WTC11 (cell line): Measurements from ENCODE around the gene XKRX. TPM values are rescaled to one million over a fixed set of nuclear protein-coding genes. Genes with fewer than 3 reads are reported as not detected.

Source experiments
- ATAC-seq: fragments of 200-7000 bp; cut with Tn5 transposase; 2 replicates; pipeline ENCODE4 v1.10.0; 2021; ENCODE audit warnings: mild to moderate bottlenecking, moderate library complexity
- CTCF ChIA-PET: fragments of 300-600 bp; sonication (Branson Sonifier 250); formaldehyde crosslinking; loops from one replicate; lab custom pipeline; 2021; ENCODE audit warnings: antibody characterized with exemption; lab: Charles Lee
- POLR2A ChIA-PET: fragments of 350-600 bp; sonication (Branson Sonifier 250); formaldehyde crosslinking; loops from one replicate; lab custom pipeline; 2021; ENCODE audit warnings: antibody characterized with exemption; lab: Charles Lee
- DNase-seq: peaks from one replicate; pipeline ENCODE4 v3.0.0; 2021; ENCODE audit warnings: low spot score
- H3K27ac Mint-ChIP-seq: 2 replicates; pipeline ENCODE4 v1.8.0; 2021; ENCODE audit warnings: mixed read lengths
- H3K27me3 Mint-ChIP-seq: 2 replicates; pipeline ENCODE4 v1.8.0; 2021; ENCODE audit warnings: low read depth, mild to moderate bottlenecking, moderate library complexity, mixed read lengths
- H3K36me3 Mint-ChIP-seq: 2 replicates; pipeline ENCODE4 v1.8.0; 2021; ENCODE audit warnings: mixed read lengths
- H3K4me1 Mint-ChIP-seq: 2 replicates; pipeline ENCODE4 v1.8.0; 2022; ENCODE audit warnings: mixed read lengths
- H3K4me3 Mint-ChIP-seq: 2 replicates; pipeline ENCODE4 v1.8.0; 2021; ENCODE audit warnings: mild to moderate bottlenecking, moderate library complexity, mixed read lengths
- H3K9me3 Mint-ChIP-seq: 2 replicates; pipeline ENCODE4 v1.8.0; 2021; ENCODE audit warnings: mixed read lengths
- ARID4B ChIP-seq: sonication (generic); formaldehyde crosslinking; IDR thresholded peaks from 2 replicates; pipeline ENCODE4 v1.8.0; 2023; ENCODE audit warnings: missing genetic modification reagents, mild to moderate bottlenecking, borderline replicate concordance
- CBFB ChIP-seq: sonication (generic); formaldehyde crosslinking; IDR thresholded peaks from 2 replicates; pipeline ENCODE4 v1.8.1; 2022; ENCODE audit warnings: mild to moderate bottlenecking, low read depth, missing genetic modification reagents
- EMX1 ChIP-seq: fragments of 250-450 bp; sonication (Bioruptor Pico); IDR thresholded peaks from 2 replicates; pipeline ENCODE4 v1.8.0; 2021; ENCODE audit warnings: mild to moderate bottlenecking
- FOXP4 ChIP-seq: sonication (generic); formaldehyde crosslinking; IDR thresholded peaks from 2 replicates; pipeline ENCODE4 v1.8.0; 2022; ENCODE audit warnings: mild to moderate bottlenecking, missing genetic modification reagents
- GABPB1 ChIP-seq: sonication (generic); formaldehyde crosslinking; IDR thresholded peaks from 2 replicates; pipeline ENCODE4 v1.8.1; 2023; ENCODE audit warnings: mild to moderate bottlenecking, missing genetic modification reagents
- JUN ChIP-seq: sonication (generic); formaldehyde crosslinking; IDR thresholded peaks from 2 replicates; pipeline ENCODE4 v1.8.0; 2023; ENCODE audit warnings: mild to moderate bottlenecking, missing genetic modification reagents
- MYBL2 ChIP-seq: sonication (generic); formaldehyde crosslinking; IDR thresholded peaks from 2 replicates; pipeline ENCODE4 v1.8.1; 2023; ENCODE audit warnings: mild to moderate bottlenecking, moderate library complexity, missing genetic modification reagents
- NFE2L1 ChIP-seq: sonication (generic); formaldehyde crosslinking; IDR thresholded peaks from 2 replicates; pipeline ENCODE4 v1.8.1; 2023; ENCODE audit warnings: missing genetic modification reagents
- TEAD4 ChIP-seq: sonication (generic); formaldehyde crosslinking; IDR thresholded peaks from 2 replicates; pipeline ENCODE4 v1.8.0; 2022; ENCODE audit warnings: mild to moderate bottlenecking, missing genetic modification reagents
- ZNF263 ChIP-seq: sonication (generic); formaldehyde crosslinking; IDR thresholded peaks from 2 replicates; pipeline ENCODE4 v1.8.1; 2022; ENCODE audit warnings: low read depth, mild to moderate bottlenecking, moderate library complexity, missing genetic modification reagents
- total RNA-seq: library from RNA; stranded (reverse); gene quantifications from 3 replicates; pipeline ENCODE4 v1.2.3, GENCODE V29; 2021
- TF ChIP-seq, protein P1 (sequence below): sonication (generic); formaldehyde crosslinking; IDR thresholded peaks from 2 replicates; pipeline ENCODE4 v1.8.1; 2023; ENCODE audit warnings: mild to moderate bottlenecking, missing genetic modification reagents, borderline replicate concordance
- TF ChIP-seq, protein P2 (sequence below): sonication (generic); formaldehyde crosslinking; IDR thresholded peaks from 2 replicates; pipeline ENCODE4 v1.8.1; 2022; ENCODE audit warnings: low read depth, missing genetic modification reagents, borderline replicate concordance
- TF ChIP-seq, protein P3 (sequence below): sonication (generic); formaldehyde crosslinking; IDR thresholded peaks from 2 replicates; pipeline ENCODE4 v1.8.1; 2023; ENCODE audit warnings: mild to moderate bottlenecking, missing genetic modification reagents, moderate library complexity
- TF ChIP-seq, protein P4 (sequence below): fragments of 250-450 bp; sonication (Bioruptor Pico); IDR thresholded peaks from 2 replicates; pipeline ENCODE4 v1.9.0; 2021; ENCODE audit warnings: mild to moderate bottlenecking
- TF ChIP-seq, protein P5 (sequence below): fragments of 250-450 bp; sonication (Bioruptor Pico); IDR thresholded peaks from 2 replicates; pipeline ENCODE4 v1.9.0; 2021; ENCODE audit warnings: moderate library complexity, mild to moderate bottlenecking, inconsistent platforms, borderline replicate concordance
- TF ChIP-seq, protein P6 (sequence below): sonication (generic); formaldehyde crosslinking; IDR thresholded peaks from 2 replicates; pipeline ENCODE4 v1.8.1; 2022; ENCODE audit warnings: low read depth, mild to moderate bottlenecking, moderate library complexity, missing genetic modification reagents, borderline replicate concordance

Gene XKRX
- total RNA-seq, 1 experiment from 2014 or later: 1.1 TPM

GRCh38 chrX:100973411-100973810, 44.7 kb upstream of the XKRX start:
- TF ChIP-seq EMX1 (no peak), ARID4B (no peak), ZNF263 (no peak), MYBL2 (CRISPR knock-in tag) (no peak), CBFB (CRISPR knock-in tag) (no peak), GABPB1 (CRISPR knock-in tag) (no peak), NFE2L1 (CRISPR knock-in tag) (no peak), FOXP4 (CRISPR knock-in tag) (no peak), TEAD4 (CRISPR knock-in tag) (no peak), JUN (CRISPR knock-in tag) (no peak)
- TF ChIP-seq, protein P1, sequence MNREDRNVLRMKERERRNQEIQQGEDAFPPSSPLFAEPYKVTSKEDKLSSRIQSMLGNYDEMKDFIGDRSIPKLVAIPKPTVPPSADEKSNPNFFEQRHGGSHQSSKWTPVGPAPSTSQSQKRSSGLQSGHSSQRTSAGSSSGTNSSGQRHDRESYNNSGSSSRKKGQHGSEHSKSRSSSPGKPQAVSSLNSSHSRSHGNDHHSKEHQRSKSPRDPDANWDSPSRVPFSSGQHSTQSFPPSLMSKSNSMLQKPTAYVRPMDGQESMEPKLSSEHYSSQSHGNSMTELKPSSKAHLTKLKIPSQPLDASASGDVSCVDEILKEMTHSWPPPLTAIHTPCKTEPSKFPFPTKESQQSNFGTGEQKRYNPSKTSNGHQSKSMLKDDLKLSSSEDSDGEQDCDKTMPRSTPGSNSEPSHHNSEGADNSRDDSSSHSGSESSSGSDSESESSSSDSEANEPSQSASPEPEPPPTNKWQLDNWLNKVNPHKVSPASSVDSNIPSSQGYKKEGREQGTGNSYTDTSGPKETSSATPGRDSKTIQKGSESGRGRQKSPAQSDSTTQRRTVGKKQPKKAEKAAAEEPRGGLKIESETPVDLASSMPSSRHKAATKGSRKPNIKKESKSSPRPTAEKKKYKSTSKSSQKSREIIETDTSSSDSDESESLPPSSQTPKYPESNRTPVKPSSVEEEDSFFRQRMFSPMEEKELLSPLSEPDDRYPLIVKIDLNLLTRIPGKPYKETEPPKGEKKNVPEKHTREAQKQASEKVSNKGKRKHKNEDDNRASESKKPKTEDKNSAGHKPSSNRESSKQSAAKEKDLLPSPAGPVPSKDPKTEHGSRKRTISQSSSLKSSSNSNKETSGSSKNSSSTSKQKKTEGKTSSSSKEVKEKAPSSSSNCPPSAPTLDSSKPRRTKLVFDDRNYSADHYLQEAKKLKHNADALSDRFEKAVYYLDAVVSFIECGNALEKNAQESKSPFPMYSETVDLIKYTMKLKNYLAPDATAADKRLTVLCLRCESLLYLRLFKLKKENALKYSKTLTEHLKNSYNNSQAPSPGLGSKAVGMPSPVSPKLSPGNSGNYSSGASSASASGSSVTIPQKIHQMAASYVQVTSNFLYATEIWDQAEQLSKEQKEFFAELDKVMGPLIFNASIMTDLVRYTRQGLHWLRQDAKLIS (CRISPR knock-in tag): no peak
- TF ChIP-seq, protein P2, sequence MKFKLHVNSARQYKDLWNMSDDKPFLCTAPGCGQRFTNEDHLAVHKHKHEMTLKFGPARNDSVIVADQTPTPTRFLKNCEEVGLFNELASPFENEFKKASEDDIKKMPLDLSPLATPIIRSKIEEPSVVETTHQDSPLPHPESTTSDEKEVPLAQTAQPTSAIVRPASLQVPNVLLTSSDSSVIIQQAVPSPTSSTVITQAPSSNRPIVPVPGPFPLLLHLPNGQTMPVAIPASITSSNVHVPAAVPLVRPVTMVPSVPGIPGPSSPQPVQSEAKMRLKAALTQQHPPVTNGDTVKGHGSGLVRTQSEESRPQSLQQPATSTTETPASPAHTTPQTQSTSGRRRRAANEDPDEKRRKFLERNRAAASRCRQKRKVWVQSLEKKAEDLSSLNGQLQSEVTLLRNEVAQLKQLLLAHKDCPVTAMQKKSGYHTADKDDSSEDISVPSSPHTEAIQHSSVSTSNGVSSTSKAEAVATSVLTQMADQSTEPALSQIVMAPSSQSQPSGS (CRISPR knock-in tag): no peak
- TF ChIP-seq, protein P3, sequence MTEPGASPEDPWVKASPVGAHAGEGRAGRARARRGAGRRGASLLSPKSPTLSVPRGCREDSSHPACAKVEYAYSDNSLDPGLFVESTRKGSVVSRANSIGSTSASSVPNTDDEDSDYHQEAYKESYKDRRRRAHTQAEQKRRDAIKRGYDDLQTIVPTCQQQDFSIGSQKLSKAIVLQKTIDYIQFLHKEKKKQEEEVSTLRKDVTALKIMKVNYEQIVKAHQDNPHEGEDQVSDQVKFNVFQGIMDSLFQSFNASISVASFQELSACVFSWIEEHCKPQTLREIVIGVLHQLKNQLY (CRISPR knock-in tag): no peak
- TF ChIP-seq, protein P4, sequence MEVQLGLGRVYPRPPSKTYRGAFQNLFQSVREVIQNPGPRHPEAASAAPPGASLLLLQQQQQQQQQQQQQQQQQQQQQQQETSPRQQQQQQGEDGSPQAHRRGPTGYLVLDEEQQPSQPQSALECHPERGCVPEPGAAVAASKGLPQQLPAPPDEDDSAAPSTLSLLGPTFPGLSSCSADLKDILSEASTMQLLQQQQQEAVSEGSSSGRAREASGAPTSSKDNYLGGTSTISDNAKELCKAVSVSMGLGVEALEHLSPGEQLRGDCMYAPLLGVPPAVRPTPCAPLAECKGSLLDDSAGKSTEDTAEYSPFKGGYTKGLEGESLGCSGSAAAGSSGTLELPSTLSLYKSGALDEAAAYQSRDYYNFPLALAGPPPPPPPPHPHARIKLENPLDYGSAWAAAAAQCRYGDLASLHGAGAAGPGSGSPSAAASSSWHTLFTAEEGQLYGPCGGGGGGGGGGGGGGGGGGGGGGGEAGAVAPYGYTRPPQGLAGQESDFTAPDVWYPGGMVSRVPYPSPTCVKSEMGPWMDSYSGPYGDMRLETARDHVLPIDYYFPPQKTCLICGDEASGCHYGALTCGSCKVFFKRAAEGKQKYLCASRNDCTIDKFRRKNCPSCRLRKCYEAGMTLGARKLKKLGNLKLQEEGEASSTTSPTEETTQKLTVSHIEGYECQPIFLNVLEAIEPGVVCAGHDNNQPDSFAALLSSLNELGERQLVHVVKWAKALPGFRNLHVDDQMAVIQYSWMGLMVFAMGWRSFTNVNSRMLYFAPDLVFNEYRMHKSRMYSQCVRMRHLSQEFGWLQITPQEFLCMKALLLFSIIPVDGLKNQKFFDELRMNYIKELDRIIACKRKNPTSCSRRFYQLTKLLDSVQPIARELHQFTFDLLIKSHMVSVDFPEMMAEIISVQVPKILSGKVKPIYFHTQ: no peak
- TF ChIP-seq, protein P5, sequence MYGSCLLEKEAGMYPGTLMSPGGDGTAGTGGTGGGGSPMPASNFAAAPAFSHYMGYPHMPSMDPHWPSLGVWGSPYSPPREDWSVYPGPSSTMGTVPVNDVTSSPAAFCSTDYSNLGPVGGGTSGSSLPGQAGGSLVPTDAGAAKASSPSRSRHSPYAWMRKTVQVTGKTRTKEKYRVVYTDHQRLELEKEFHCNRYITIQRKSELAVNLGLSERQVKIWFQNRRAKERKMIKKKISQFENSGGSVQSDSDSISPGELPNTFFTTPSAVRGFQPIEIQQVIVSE: no peak
- TF ChIP-seq, protein P6, sequence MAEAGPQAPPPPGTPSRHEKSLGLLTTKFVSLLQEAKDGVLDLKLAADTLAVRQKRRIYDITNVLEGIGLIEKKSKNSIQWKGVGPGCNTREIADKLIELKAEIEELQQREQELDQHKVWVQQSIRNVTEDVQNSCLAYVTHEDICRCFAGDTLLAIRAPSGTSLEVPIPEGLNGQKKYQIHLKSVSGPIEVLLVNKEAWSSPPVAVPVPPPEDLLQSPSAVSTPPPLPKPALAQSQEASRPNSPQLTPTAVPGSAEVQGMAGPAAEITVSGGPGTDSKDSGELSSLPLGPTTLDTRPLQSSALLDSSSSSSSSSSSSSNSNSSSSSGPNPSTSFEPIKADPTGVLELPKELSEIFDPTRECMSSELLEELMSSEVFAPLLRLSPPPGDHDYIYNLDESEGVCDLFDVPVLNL (CRISPR knock-in tag): no peak
- TF ChIP-seq, all 79 proteins: peak for 0
- H3K36me3 Mint-ChIP-seq: peaks cover 4% of the 10 kb centered on the region; the same call in 1 of the 2 replicates
- H3K27me3 Mint-ChIP-seq: no peaks in the 10 kb centered on the region; the same call in 1 of the 2 replicates
- H3K9me3 Mint-ChIP-seq: peaks cover 11% of the 10 kb centered on the region
- ChIA-PET POLR2A (no interaction called here), CTCF (no interaction called here)
- H3K4me3 Mint-ChIP-seq: no peak overlapping the region
- H3K4me1 Mint-ChIP-seq: no peaks in the 10 kb centered on the region
- ATAC-seq (no peak), DNase-seq (no peak)
- no peak overlapping the region for H3K27ac Mint-ChIP-seq
